ENCODE data around the gene SP140. TPM values are rescaled to one million over a fixed set of nuclear protein-coding genes. Genes with fewer than 3 reads are reported as not detected.

SP140 gene
- total and polyA plus RNA-seq, 2 of the 8 experiments (the other 6 are each of a cell fraction or from before 2014, with no cell fraction given): 0.23 to 1.3 TPM

DNA sequence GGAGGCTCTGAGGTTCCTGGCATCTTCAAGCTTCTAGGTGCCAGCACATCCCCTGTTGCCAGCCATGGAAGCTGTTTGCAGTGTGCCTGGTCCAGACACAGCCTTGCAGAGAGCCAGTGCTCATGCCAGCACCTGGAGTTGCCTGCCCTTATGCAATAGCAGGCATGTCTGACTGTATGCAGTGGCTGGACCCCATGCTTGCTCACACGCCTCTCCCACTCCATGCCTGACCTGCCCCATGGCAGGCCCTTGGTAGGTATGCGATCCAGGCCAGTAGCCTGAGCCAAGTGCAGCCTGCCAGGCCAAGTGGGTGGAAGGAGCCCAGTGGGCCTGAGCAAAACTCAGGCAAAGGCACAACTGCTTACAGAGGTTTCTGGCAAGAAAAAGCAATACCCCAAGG is 81.9 kb downstream of the SP140 start:
- Histone ChIP-seq H4K20me1 (replicated peaks in 1 of 2; ENCODE audit: control insufficient read depth in 1 of 2, insufficient read depth in 2 of 2, low read length in 2 of 2) (no peaks in the 10 kb centered on the region), H3K9ac (replicated peaks in 1 of 4; ENCODE audit: extremely low read depth in 1 of 4, low read depth in 3 of 4, low read length in 3 of 4) (no peak overlapping the region), H3K4me1 (replicated peaks in 1 of 4; ENCODE audit: control insufficient read depth in 3 of 4, insufficient read depth in 4 of 4, low read length in 3 of 4) (no peaks in the 10 kb centered on the region), H3K18ac (ENCODE audit: extremely low read depth, low read length) (no peak overlapping the region), H2BK12ac (ENCODE audit: low read depth, low read length) (no peak overlapping the region), H3K36me3 (ENCODE audit: control insufficient read depth in 2 of 4, insufficient read depth in 4 of 4, low read length in 3 of 4) (no peaks in the 10 kb centered on the region), H2AFZ (ENCODE audit: low read length) (no peak overlapping the region), H3K56ac (replicated peaks; ENCODE audit: insufficient read length, low read depth, low read length) (no peak overlapping the region), H2AK5ac (ENCODE audit: low read depth, low read length) (no peak overlapping the region), H2BK5ac (ENCODE audit: low read depth, low read length) (no peak overlapping the region), H3K4ac (replicated peaks; ENCODE audit: insufficient read length, low read depth, low read length) (no peak overlapping the region), H3K79me1 (ENCODE audit: low read depth, low read length) (no peaks in the 10 kb centered on the region), H4K91ac (replicated peaks; ENCODE audit: insufficient read length, low read length) (no peak overlapping the region), H3K27me3 (replicated peaks in 1 of 4; ENCODE audit: control insufficient read depth in 3 of 4, extremely low read depth in 1 of 4, insufficient read depth in 3 of 4, low read length in 3 of 4) (no peaks in the 10 kb centered on the region), H3K23ac (ENCODE audit: insufficient read length) (no peak overlapping the region), H3K27ac (ENCODE audit: low read depth, low read length) (no peak overlapping the region), H4K8ac (ENCODE audit: extremely low read depth, insufficient read depth, low read length) (no peak overlapping the region), H3K79me2 (ENCODE audit: control insufficient read depth in 1 of 2, insufficient read depth in 2 of 2, low read length in 2 of 2) (no peaks in the 10 kb centered on the region), H2BK120ac (replicated peaks; ENCODE audit: low read depth, low read length) (no peak overlapping the region), H2BK15ac (ENCODE audit: low read length) (no peak overlapping the region), H4K5ac (ENCODE audit: insufficient read length, low read depth, low read length) (no peak overlapping the region), H3K4me3 (ENCODE audit: extremely low read depth in 1 of 4, insufficient read depth in 2 of 4, low read depth in 3 of 4, low read length in 4 of 4) (no peak overlapping the region), H2BK20ac (ENCODE audit: low read length) (no peak overlapping the region), H3K14ac (ENCODE audit: insufficient read length) (no peak overlapping the region), H3K4me2 (ENCODE audit: insufficient read depth in 1 of 2, low read depth in 2 of 2, low read length in 2 of 2) (no peak overlapping the region), H3K23me2 (ENCODE audit: low read depth, low read length) (no peaks in the 10 kb centered on the region), H3K9me3 (ENCODE audit: insufficient read depth in 2 of 2, low read depth in 1 of 2, low read length in 1 of 2) (peaks cover 0 to 3% of the 10 kb centered on the region in 2 experiments; a peak in 1 of 4 replicates)
- no peak for TF ChIP-seq SIX5 (IDR thresholded peaks at IDR 0.05; ENCODE audit: low read depth, low read length)
- TF ChIP-seq CTCF (IDR thresholded peaks at IDR 0.05; ENCODE audit: control extremely low read depth in 1 of 3, insufficient read depth in 1 of 3, low read depth in 1 of 3, low read length in 3 of 3): no peak
- TF ChIP-seq HDAC6 (IDR thresholded peaks at IDR 0.05; ENCODE audit: low read depth, low read length): no peak
- POLR2A ChIA-PET (ENCODE audit: partially characterized antibody): no interaction called here
- DNase-seq (ENCODE audit: low read depth in 1 of 2, low spot score in 2 of 2): no peak
- FAIRE-seq: no peak
- WGBS, 2 experiments (ENCODE audit: extremely low coverage in 1 of 2, insufficient coverage in 1 of 2, insufficient read length in 1 of 2, insufficient replicate concordance in 2 of 2, low coverage in 1 of 2, low lambda C conversion rate in 2 of 2, missing lambda C conversion rate in 1 of 2): 60% methylated on average over 1 of the region's 2 CpGs; no CpG with 5 or more reads in 1 of the 2 experiments
- CTCF ChIA-PET (ENCODE audit: partially characterized antibody): interaction anchor here (1.0 to 1.5 kb wide), 2 partner anchors 192 to 299 kb away, joined by 3 read pairs; no protein-coding TSS in a partner anchor
